Transverse colon (tissue), 4 donors: Measurements from ENCODE around the gene EXD3.

Source experiments
- CTCF ChIP-seq, 5 experiments: fragments of 200-600 bp in 3 of 5; fragments of 450-650 bp in 2 of 5; sonication (generic) in 3 of 5; IDR thresholded peaks; 1 replicate in 2 of 5; 2 replicates in 3 of 5; pipeline ENCODE4 v1.5.1; 2016 to 2017; ENCODE audit warnings: antibody characterized with exemption in 5 of 5, inconsistent platforms in 3 of 5, mild to moderate bottlenecking in 2 of 5, moderate library complexity in 1 of 5
- POLR2A ChIP-seq: fragments of 450-650 bp; IDR thresholded peaks from one replicate; pipeline ENCODE4 v1.6.1; 2016; ENCODE audit warnings: antibody characterized with exemption, mild to moderate bottlenecking, moderate library complexity
- POLR2AphosphoS5 ChIP-seq, 3 donors: sonication (generic); formaldehyde crosslinking; IDR thresholded peaks; one replicate each; pipeline ENCODE4 v1.6.1; 2016; ENCODE audit warnings: antibody characterized with exemption in 3 of 3

- TF ChIP-seq POLR2AphosphoS5 (IDR thresholded peaks at IDR 0.05) = no peak
- no peak for TF ChIP-seq CTCF (IDR thresholded peaks at IDR 0.05)
- TF ChIP-seq POLR2A = no peak
Observed at GRCh38 chr9:137352511-137353222, 70.3 kb downstream of the EXD3 start.
